HG02938 (cell line): ENCODE data around the gene CCNL2.
"Not testable (repeated sequence)": the region's sequence is repeated elsewhere in the genome, so short reads cannot be mapped to it uniquely, and the experiment has no call there.

Experiments
- ATAC-seq: cut with Tn5 transposase; IDR thresholded peaks from one replicate; pipeline ENCODE4 v1.9.1; 2021; ENCODE audit warnings: mild to moderate bottlenecking, moderate library complexity; ENCODE audit not compliant: unreplicated experiment

The CCNL2 gene

GRCh38 chr1:1419813-1420653, 20.9 kb upstream of the CCNL2 start:
- no peak for ATAC-seq

GRCh38 chr1:1419363-1419812, 20.3 kb upstream of the CCNL2 start:
- no peak for ATAC-seq

- ATAC-seq = no peak
Measured at GRCh38 chr1:1418464-1419362, 19.6 kb upstream of the CCNL2 start.

GRCh38 chr1:1417825-1418463, 18.8 kb upstream of the CCNL2 start:
- ATAC-seq = not testable (repeated sequence)

GRCh38 chr1:1417396-1417795, 18.3 kb upstream of the CCNL2 start:
- ATAC-seq = not testable (repeated sequence)

GRCh38 chr1:1415751-1416150, 16.6 kb upstream of the CCNL2 start:
- no peak for ATAC-seq

- ATAC-seq = not testable (repeated sequence)
Measured at GRCh38 chr1:1412311-1412902, 13.3 kb upstream of the CCNL2 start.

- no peak for ATAC-seq
Measured at GRCh38 chr1:1411626-1412025, 12.5 kb upstream of the CCNL2 start.

- ATAC-seq = not testable (repeated sequence)
Measured at GRCh38 chr1:1410238-1410637, 11.1 kb upstream of the CCNL2 start.

- peak; percentile 31 for ATAC-seq
Measured at GRCh38 chr1:1407636-1408318, 8.6 kb upstream of the CCNL2 start.

- peak; percentile 82 for ATAC-seq
Measured at GRCh38 chr1:1406821-1407635, 7.9 kb upstream of the CCNL2 start, which contains the start of gene MRPL20. Gene MRPL20 (minus strand): TSS chr1:1407293. CDS start chr1:1407217, 76 bp downstream.

GRCh38 chr1:1406101-1406820, 7.1 kb upstream of the CCNL2 start:
- ATAC-seq = no peak

GRCh38 chr1:1403653-1404052, 4.5 kb upstream of the CCNL2 start:
- ATAC-seq = no peak

GRCh38 chr1:1402901-1403392, 3.8 kb upstream of the CCNL2 start:
- not testable (repeated sequence) for ATAC-seq

- no peak for ATAC-seq
Measured at GRCh38 chr1:1402072-1402900, 3.2 kb upstream of the CCNL2 start.

GRCh38 chr1:1401457-1402010, 2.4 kb upstream of the CCNL2 start:
- ATAC-seq = no peak
